H1 (cell line): ENCODE measurements around the gene SRXN1. TPM values are rescaled to one million over a fixed set of nuclear protein-coding genes. Genes with fewer than 3 reads are reported as not detected.

ENCODE experiments used
- EZH2 ChIP-seq: fragments of 200-600 bp; sonication (generic); IDR thresholded peaks from 2 replicates; pipeline ENCODE4 v1.7.1; 2012; ENCODE audit warnings: low read depth, mild to moderate bottlenecking, moderate library complexity, low read length, inconsistent platforms; ENCODE audit not compliant: severe bottlenecking
- JUN ChIP-seq: IDR thresholded peaks from 2 replicates; pipeline ENCODE4 v1.6.1; 2011; ENCODE audit warnings: low read depth, mild to moderate bottlenecking, improper control_type of control experiment, low read length
- NANOG ChIP-seq: IDR thresholded peaks from 2 replicates; pipeline ENCODE4 v1.6.1; 2011; ENCODE audit warnings: low read length, low read depth, mild to moderate bottlenecking, inconsistent platforms; ENCODE audit not compliant: insufficient read depth, poor library complexity, severe bottlenecking
- SRF ChIP-seq: IDR thresholded peaks from 2 replicates; pipeline ENCODE4 v1.6.1; 2011; ENCODE audit warnings: mild to moderate bottlenecking, low read depth, low read length, moderate library complexity
- USF2 ChIP-seq: IDR thresholded peaks from 2 replicates; pipeline ENCODE4 v1.6.1; 2011; ENCODE audit warnings: low read length, improper control_type of control experiment
- polyA plus RNA-seq, 7 experiments: library from polyadenylated mRNA; depleted of rRNA in 3 of 7; stranded (reverse) in 5 of 7; unstranded in 2 of 7; fragments of >200 nt in 5 of 7; fragments of 200-250 nt in 2 of 7; gene quantifications; 1 replicate in 5 of 7; 2 replicates in 1 of 7; 4 replicates in 1 of 7; pipeline versions ENCODE4 v1.2.1 to v1.2.3, GENCODE V29; 2011 to 2013; ENCODE audit warnings: missing spikeins in 2 of 7, mixed read lengths in 2 of 7
- total RNA-seq: library from RNA; stranded (reverse); fragmentation: NEBNext Ultra II Directional; extraction: Animal tissue kit (Norgen Biotek cat#: 25700); gene quantifications from 2 replicates; pipeline ENCODE4 v1.2.1, GENCODE V29; 2021

Gene SRXN1
- total and polyA plus RNA-seq, 2 of the 8 experiments (the other 6 are each of a cell fraction or from before 2014, with no cell fraction given), result 12.2 to 15.8 TPM

GRCh38 chr20:673603-674001 is 20.6 kb upstream of the SRXN1 start (continued):
- TF ChIP-seq USF2 (no peak), JUN (no peak), SRF (no peak), NANOG (no peak), EZH2 (no peak)
- TF ChIP-seq, all 59 proteins: peak for 0
